Heart left ventricle (tissue), 13 donors: ENCODE measurements around the gene SNX30.

Experiments used
- CTCF ChIP-seq, 12 donors: fragments of 200-600 bp; sonication (generic) in 4 of 12; IDR thresholded peaks; one replicate each; pipeline versions ENCODE4 v1.5.0 to v1.8.0; 2018 to 2022; ENCODE audit warnings: antibody characterized with exemption in 12 of 12, mild to moderate bottlenecking in 5 of 12
- POLR2A ChIP-seq, 2 donors: fragments of 450-650 bp; IDR thresholded peaks; one replicate each; pipeline ENCODE4 v1.6.1; 2017; ENCODE audit warnings: antibody characterized with exemption in 2 of 2, mild to moderate bottlenecking in 2 of 2, moderate library complexity in 2 of 2
- donor health status: ischemic (EF 13 %, LVEDD 7.1; RV severe dilation, severe dysfunction).
- donor health status: DM: no; HTN: yes; CAD: no.
- donor health status: DM: no; HTN: no; CAD: no.
- donor health status: ischemic (EF 25% LVEDD 6.9; RV normal size, moderate dysfunction).
- donor health status: ischemic (EF 25% LVEDD 5.7; RV mildly dilated, moderate dysfunction).
- donor health status: ischemic (EF 35%, LVEDD 5.7; RV mildly dilated, moderate dysfunction).
- donor health status: nonischemic (EF 11% LVEDD 7.7; RV severe dilation, severe dysfunction).
- donor health status: DM: yes; HTN: yes; CAD: no.
- donor health status: PGD.
- donor health status: ischemic (EF 29% LVEDD 5.4; RV normal size, mild dysfunction).
- donor health status: nonischemic (EF 23%, LVEDD 6.1; RV moderate dilation, normal function).

- TF ChIP-seq POLR2A (IDR thresholded peaks at IDR 0.05) (no peak), CTCF (IDR thresholded peaks at IDR 0.05) (no peak)
Observed at GRCh38 chr9:112719241-112719691, 31.3 kb upstream of the SNX30 start.
